ENCODE data around the gene SRPK2. TPM values are rescaled to one million over a fixed set of nuclear protein-coding genes. Genes with fewer than 3 reads are reported as not detected.
"Not testable (repeated sequence)": the region's sequence is repeated elsewhere in the genome, so short reads cannot be mapped to it uniquely, and the experiment has no call there.

The SRPK2 gene
- total RNA-seq, 1 donor from 2014 or later = 71.4 TPM

GRCh38 chr7:105376908-105377533 lies 11.7 kb downstream of the SRPK2 start:
- no peak for DNase-seq (ENCODE audit: low read depth)

DNA sequence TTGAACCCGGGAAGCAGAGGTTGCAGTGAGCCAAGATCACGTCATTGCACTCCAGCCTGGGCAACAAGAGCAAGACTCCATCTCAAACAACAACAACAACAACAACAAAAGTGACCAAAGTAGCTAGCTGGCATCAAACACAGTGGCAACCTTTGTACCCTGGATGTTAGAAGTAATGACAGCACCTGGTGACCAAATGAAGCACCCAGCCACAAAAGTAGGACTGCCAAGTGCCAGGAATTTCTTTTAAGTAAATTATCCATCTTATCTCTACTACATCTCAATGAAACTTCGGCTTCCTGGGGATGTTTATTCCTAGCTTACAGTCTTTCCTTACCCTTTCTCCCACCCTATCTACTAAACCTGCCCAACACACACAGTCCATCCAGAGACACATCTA lies 18.8 kb downstream of the SRPK2 start:
- DNase-seq (ENCODE audit: low read depth) = no peak

- no peak for DNase-seq (ENCODE audit: low read depth)
Measured at GRCh38 chr7:105367458-105367857, 21.3 kb downstream of the SRPK2 start.

DNA sequence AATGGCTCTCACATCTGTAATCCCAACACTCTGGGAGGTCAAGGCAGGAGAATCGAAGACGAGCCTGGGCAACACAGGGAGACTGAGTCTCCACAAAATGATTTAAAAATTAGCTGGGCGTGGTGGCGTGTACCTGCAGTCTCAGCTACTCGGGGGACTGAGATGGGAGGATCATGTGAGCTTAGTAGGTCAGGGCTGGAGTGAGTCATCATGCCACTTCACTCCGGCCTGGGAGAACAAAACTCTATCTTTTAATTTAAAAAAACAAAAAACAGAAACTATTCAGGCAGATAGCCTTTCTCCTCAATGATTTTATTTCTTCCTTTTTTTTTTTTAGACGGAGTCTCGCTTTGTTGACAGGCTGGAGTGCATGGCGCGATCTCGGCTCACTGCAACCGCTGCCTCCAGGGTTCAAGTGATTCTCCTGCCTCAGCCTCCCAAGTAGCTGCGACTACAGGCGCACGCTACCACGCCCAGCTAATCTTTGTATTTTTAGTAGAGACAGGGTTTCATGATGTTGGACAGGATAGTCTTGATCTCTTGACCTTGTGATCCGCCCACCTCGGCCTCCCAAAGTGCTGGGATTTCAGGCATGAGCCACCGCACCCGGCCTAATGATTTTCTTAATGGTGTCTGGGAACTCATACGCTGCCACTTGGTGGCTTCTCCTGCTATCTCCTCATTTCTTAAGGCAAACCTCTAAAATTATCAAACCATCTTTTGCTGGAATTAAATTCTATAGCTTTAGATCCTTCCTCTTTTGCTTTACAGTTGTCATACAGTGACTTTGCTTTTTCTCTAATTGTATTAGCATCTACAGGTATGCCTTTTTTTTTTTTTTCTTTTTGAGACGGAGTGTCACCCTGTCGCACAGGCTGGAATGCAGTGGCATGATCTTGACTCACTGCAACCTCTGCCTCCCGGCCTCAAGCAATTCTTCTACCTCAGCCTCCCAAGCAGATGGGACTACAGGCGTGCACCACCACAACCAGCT lies 22.9 kb downstream of the SRPK2 start:
- DNase-seq (ENCODE audit: low read depth) = no peak

GRCh38 chr7:105364684-105365083 lies 24.0 kb downstream of the SRPK2 start:
- no peak for DNase-seq (ENCODE audit: low read depth)

- not testable (repeated sequence) for DNase-seq (ENCODE audit: low read depth)
Measured at GRCh38 chr7:105363657-105364056, 25.1 kb downstream of the SRPK2 start.

- DNase-seq (ENCODE audit: low read depth) = not testable (repeated sequence)
Measured at GRCh38 chr7:105362685-105363084, 26.0 kb downstream of the SRPK2 start.

DNA sequence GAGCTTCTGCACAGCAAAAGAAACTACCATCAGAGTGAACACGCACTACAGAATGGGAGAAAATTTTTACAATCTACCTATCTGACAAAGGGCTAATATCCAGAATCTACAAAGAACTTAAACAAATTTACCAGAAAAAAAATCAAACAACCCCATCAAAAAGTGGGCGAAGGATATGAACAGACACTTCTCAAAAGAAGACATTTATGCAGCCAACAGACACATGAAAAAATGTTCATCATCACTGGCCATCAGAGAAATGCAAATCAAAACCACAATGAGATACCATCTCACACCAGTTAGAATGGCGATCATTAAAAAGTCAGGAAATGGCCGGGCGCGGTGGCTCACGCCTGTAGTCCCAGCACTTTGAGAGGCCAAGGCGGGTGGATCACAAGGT lies 26.7 kb downstream of the SRPK2 start:
- DNase-seq (ENCODE audit: low read depth) = not testable (repeated sequence)

DNA sequence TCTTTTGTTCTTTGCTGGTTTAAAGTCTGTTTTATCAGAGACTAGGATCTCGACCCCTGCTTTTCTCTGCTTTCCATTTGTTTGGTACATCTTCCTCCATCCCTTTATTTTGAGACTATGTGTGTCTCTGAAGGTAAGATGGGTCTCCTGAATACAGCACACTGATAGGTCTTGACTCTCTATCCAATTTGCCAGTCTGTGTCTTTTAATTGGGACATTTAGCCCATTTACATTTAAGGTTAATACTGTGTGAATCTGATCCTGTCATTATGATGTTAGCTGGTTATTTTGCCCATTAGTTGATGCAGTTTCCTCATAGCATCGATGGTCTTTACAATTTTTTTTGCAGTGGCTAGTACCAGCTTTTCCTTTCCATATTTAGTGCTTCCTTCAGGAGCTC lies 28.6 kb downstream of the SRPK2 start:
- DNase-seq (ENCODE audit: low read depth) = not testable (repeated sequence)

- no peak for DNase-seq (ENCODE audit: low read depth)
Measured at GRCh38 chr7:105355701-105356100, 33.0 kb downstream of the SRPK2 start.

- DNase-seq (ENCODE audit: low read depth) = peak; percentile 40
Measured at GRCh38 chr7:105354383-105354782, 34.3 kb downstream of the SRPK2 start.

DNA sequence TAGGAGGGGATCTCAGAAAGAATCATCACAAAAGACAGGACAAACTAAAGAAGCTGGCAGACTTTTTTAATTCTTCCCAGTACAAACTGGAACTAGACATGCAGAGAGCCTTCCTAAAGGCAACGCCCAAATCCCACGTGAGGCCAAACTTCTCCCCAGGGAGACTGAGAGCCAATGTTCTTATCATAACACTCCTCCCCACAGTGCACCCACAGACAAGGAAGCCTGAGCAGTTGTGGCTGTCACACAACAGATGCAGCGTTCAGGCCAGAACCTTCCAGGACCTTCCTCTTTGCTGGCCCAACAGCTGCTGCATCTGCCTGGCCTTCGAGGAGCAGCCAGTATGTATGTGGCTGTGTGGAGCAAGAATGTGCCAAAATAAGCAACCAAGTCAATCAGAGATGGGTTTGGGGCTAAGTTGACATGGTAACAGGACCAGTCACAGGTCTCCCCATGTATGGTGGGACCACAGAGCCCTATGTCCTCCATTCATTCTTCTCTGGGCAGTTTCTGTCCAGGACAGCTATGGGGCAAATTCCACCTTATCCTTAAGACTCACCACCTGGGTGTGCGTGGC lies 34.9 kb downstream of the SRPK2 start:
- peak; percentile 99 for DNase-seq (ENCODE audit: low read depth)

- no peak for DNase-seq (ENCODE audit: low read depth)
Measured at GRCh38 chr7:105352901-105353668, 35.6 kb downstream of the SRPK2 start.

GRCh38 chr7:105352018-105352612 lies 36.6 kb downstream of the SRPK2 start:
- DNase-seq (ENCODE audit: low read depth) = peak; percentile 94

DNA sequence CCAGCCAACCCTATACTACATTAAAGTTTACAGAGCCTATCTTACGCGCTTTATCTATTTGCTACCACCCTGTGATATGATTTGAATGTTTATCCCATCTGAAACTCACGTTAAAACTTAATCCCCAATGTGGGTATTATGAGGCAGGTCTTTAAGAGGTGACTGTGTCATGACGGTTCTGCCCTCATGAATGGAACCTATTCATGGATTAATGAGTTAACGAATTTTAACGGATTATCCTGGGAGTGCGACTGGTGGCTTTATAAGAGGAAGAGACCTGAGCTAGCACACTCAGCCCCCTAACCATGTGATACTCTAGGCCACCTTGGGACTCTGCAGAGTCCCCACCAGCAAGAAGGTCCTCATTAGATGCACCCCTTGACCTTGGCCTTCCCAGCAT lies 37.8 kb downstream of the SRPK2 start:
- DNase-seq (ENCODE audit: low read depth) = no peak

DNA sequence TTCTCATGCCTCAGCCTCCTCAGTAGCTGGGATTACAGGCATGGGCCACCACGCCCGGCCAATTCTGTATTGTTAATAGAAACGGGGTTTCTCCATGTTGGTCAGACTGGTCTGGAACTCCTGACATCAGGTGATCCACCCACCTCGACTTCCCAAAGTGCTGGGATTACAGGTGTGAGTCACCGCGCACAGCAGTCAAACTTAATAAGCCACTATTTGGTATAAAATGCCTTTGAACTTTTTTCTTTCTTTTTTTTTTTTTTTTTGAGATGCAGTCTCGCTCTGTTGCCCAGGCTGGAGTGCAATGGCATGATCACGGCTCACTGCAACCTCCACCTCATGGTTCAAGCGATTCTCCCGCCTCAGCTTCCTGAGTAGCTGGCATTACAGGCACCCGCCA lies 40.5 kb downstream of the SRPK2 start:
- DNase-seq (ENCODE audit: low read depth) = not testable (repeated sequence)

GRCh38 chr7:105346593-105347322 lies 42.0 kb downstream of the SRPK2 start:
- DNase-seq (ENCODE audit: low read depth) = no peak

DNA sequence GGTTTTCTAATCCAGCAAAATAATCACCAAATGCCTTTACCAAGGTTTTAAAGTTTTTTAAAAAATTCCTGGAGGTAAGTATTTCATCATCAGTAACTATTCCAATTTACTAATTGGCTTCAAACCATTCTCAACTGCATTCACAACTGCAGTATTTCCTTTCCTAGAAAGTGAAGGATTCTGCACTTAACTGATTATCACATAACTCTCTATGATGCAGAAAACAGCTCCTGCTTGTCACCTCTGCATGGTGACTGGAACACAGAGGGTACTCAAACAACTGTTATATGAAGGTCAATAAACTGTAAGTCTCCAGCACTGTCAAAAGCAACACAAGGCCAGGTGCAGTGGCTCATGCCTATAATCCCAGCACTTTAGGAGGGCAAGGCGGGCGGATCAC lies 42.6 kb downstream of the SRPK2 start:
- DNase-seq (ENCODE audit: low read depth) = no peak

DNA sequence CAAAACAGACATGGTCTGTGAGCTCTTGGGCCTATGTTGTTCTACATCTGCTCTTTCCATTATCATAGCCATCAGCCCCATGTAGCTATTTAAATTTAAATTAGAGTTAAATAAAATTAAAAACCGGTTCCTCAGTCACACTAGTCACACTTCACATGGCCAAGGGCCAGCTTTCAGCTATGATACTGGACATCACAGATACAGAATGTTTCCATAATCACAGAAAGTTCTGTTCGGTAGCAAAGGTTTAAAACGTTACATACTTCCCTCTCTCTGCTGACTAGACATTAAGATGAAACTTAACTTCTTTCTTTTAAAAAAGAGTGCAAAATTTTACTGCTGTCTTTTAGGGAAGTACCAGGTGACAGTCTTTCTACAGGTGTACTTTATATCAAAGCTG lies 43.0 kb downstream of the SRPK2 start:
- no peak for DNase-seq (ENCODE audit: low read depth)

- no peak for DNase-seq (ENCODE audit: low read depth)
Measured at GRCh38 chr7:105345003-105345402, 43.7 kb downstream of the SRPK2 start.

Measured in myocyte (in vitro differentiated cells).